HEK293 (cell line): ENCODE data around the gene IFIH1.

Experiments used
- CTCF ChIA-PET: fragments of 350-600 bp; formaldehyde crosslinking; extraction: SDS; loops from one replicate; lab custom pipeline; 2021; ENCODE audit warnings: antibody characterized with exemption; lab: Yijun Ruan, JAX
- POLR2A ChIA-PET: fragments of 300-600 bp; formaldehyde crosslinking; extraction: SDS; loops from one replicate; lab custom pipeline; 2020; ENCODE audit warnings: antibody characterized with exemption, inconsistent platforms; lab: Yijun Ruan, JAX
- H3K27ac ChIP-seq: fragments of 200-500 bp; sonication (Bioruptor generic); 2 replicates; pipeline ENCODE4 v1.5.1; 2014; ENCODE audit warnings: low read depth, low read length, control low read depth, inconsistent platforms; ENCODE audit errors: extremely low read depth
- H3K36me3 ChIP-seq, 2 experiments: fragments of 200-500 bp in 1 of 2; sonication (Bioruptor generic) in 1 of 2; 1 replicate in 1 of 2; 2 replicates in 1 of 2; pipeline ENCODE4 v1.5.1; 2014 to 2017; ENCODE audit warnings: inconsistent platforms in 2 of 2, low read length in 2 of 2; ENCODE audit not compliant: control insufficient read depth in 2 of 2, insufficient read depth in 1 of 2
- H3K4me1 ChIP-seq: fragments of 200-500 bp; sonication (Bioruptor generic); 2 replicates; pipeline ENCODE4 v1.5.1; 2014; ENCODE audit warnings: mild to moderate bottlenecking, low read length, inconsistent platforms; ENCODE audit not compliant: control insufficient read depth, insufficient read depth
- H3K4me3 ChIP-seq: 2 replicates; pipeline ENCODE4 v1.5.1; 2011; ENCODE audit warnings: low read depth, mild to moderate bottlenecking, control low read depth, low read length, moderate library complexity
- H3K9me3 ChIP-seq: fragments of 200-500 bp; sonication (Bioruptor generic); 2 replicates; pipeline ENCODE4 v1.5.1; 2014; ENCODE audit warnings: low read depth, low read length, inconsistent platforms; ENCODE audit not compliant: control insufficient read depth, insufficient read depth
- EGR2 ChIP-seq: fragments of 450-650 bp; formaldehyde crosslinking; IDR thresholded peaks from 2 replicates; pipeline ENCODE4 v1.5.1; 2016; ENCODE audit warnings: low read depth, missing biosample characterization, missing genetic modification characterization
- KLF9 ChIP-seq: fragments of 450-650 bp; formaldehyde crosslinking; IDR thresholded peaks from 2 replicates; pipeline ENCODE4 v1.5.1; 2016; ENCODE audit warnings: missing biosample characterization, missing genetic modification characterization, low read depth
- OSR2 ChIP-seq: fragments of 450-650 bp; formaldehyde crosslinking; IDR thresholded peaks from 2 replicates; pipeline ENCODE4 v1.5.1; 2016; ENCODE audit warnings: missing biosample characterization, missing genetic modification characterization
- RBAK ChIP-seq: fragments of 450-650 bp; formaldehyde crosslinking; IDR thresholded peaks from 2 replicates; pipeline ENCODE4 v1.5.1; 2016; ENCODE audit warnings: missing biosample characterization, missing genetic modification characterization
- REPIN1 ChIP-seq: fragments of 450-650 bp; formaldehyde crosslinking; IDR thresholded peaks from 2 replicates; pipeline ENCODE4 v1.5.1; 2017; ENCODE audit warnings: missing biosample characterization, missing genetic modification characterization, low read depth
- SALL2 ChIP-seq: fragments of 450-650 bp; formaldehyde crosslinking; IDR thresholded peaks from 2 replicates; pipeline ENCODE4 v1.5.0; 2017; ENCODE audit warnings: missing biosample characterization, mild to moderate bottlenecking, missing genetic modification characterization, borderline replicate concordance
- SP3 ChIP-seq: fragments of 450-650 bp; formaldehyde crosslinking; IDR thresholded peaks from 2 replicates; pipeline ENCODE4 v1.5.1; 2016; ENCODE audit warnings: missing biosample characterization, missing genetic modification characterization
- TCF7L2 ChIP-seq: IDR thresholded peaks from 2 replicates; pipeline ENCODE4 v1.6.1; 2011; ENCODE audit warnings: low read depth, mild to moderate bottlenecking, inconsistent platforms, low read length, moderate library complexity, borderline replicate concordance
- ZNF140 ChIP-seq: fragments of 450-650 bp; formaldehyde crosslinking; IDR thresholded peaks from 2 replicates; pipeline ENCODE4 v1.5.1; 2016; ENCODE audit warnings: missing biosample characterization, missing genetic modification characterization
- ZNF239 ChIP-seq: fragments of 450-650 bp; formaldehyde crosslinking; IDR thresholded peaks from 2 replicates; pipeline ENCODE4 v1.5.1; 2016; ENCODE audit warnings: missing biosample characterization, missing genetic modification characterization
- ZNF302 ChIP-seq: fragments of 450-650 bp; formaldehyde crosslinking; IDR thresholded peaks from 2 replicates; pipeline ENCODE4 v1.5.1; 2016; ENCODE audit warnings: missing biosample characterization, missing genetic modification characterization, low read depth
- ZNF335 ChIP-seq: fragments of 450-650 bp; formaldehyde crosslinking; conservative IDR thresholded peaks from 2 replicates; pipeline ENCODE4 v1.5.1; 2016; ENCODE audit warnings: missing biosample characterization, missing genetic modification characterization
- ZNF354C ChIP-seq: fragments of 450-650 bp; formaldehyde crosslinking; IDR thresholded peaks from 2 replicates; pipeline ENCODE4 v1.5.1; 2016; ENCODE audit warnings: missing biosample characterization, missing genetic modification characterization, low read depth, borderline replicate concordance
- ZNF37A ChIP-seq: fragments of 450-650 bp; IDR thresholded peaks from 2 replicates; pipeline ENCODE4 v1.5.1; 2018; ENCODE audit warnings: missing biosample characterization, missing genetic modification characterization
- ZNF660 ChIP-seq: fragments of 450-650 bp; IDR thresholded peaks from 2 replicates; pipeline ENCODE4 v1.5.1; 2018; ENCODE audit warnings: missing biosample characterization, mild to moderate bottlenecking, missing genetic modification characterization
- ZNF677 ChIP-seq: fragments of 450-650 bp; IDR thresholded peaks from 2 replicates; pipeline ENCODE4 v1.5.0; 2018; ENCODE audit warnings: missing biosample characterization, mild to moderate bottlenecking, missing genetic modification characterization, moderate library complexity
- TF ChIP-seq, protein P1 (sequence below): fragments of 450-650 bp; formaldehyde crosslinking; IDR thresholded peaks from 2 replicates; pipeline ENCODE4 v1.5.1; 2016; ENCODE audit warnings: missing biosample characterization, missing genetic modification characterization
- TF ChIP-seq, protein P2 (sequence below): fragments of 450-650 bp; formaldehyde crosslinking; IDR thresholded peaks from 2 replicates; pipeline ENCODE4 v1.5.1; 2016; ENCODE audit warnings: missing biosample characterization, missing genetic modification characterization, borderline replicate concordance
- TF ChIP-seq, protein P3 (sequence below): fragments of 450-650 bp; formaldehyde crosslinking; IDR thresholded peaks from 2 replicates; pipeline ENCODE4 v1.5.1; 2016; ENCODE audit warnings: missing biosample characterization, missing genetic modification characterization
- TF ChIP-seq, protein P4 (sequence below): fragments of 450-650 bp; formaldehyde crosslinking; IDR thresholded peaks from 2 replicates; pipeline ENCODE4 v1.5.1; 2016; ENCODE audit warnings: missing biosample characterization, missing genetic modification characterization
- TF ChIP-seq, protein P5 (sequence below): fragments of 450-650 bp; formaldehyde crosslinking; IDR thresholded peaks from 2 replicates; pipeline ENCODE4 v1.5.1; 2016; ENCODE audit warnings: missing biosample characterization, missing genetic modification characterization

IFIH1 gene

DNA sequence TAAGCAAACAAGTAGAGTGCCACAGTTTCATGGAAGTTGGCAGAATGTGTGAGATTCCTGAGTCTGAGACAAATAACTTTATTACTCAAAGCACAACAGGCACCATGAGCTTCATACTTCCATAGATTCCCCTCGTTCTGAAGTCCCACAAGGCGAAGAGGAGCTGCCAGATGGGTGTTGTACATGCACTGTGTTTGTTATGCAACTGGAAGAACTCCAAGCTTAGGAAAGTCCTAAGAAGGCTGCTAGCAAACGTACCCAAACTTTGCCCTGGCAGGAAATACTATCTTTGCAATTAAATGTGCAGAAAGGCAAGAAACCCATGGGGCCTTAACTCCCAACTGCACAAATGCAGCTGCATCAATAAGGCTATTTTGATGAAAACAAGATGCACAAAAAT lies 23.8 kb upstream of the IFIH1 start:
- Histone ChIP-seq H3K4me3 (no peak overlapping the region), H3K27ac (no peak overlapping the region), H3K36me3 (no peaks in the 10 kb centered on the region), H3K4me1 (peaks cover 2% of the 10 kb centered on the region; the same call in 1 of the 2 replicates), H3K9me3 (no peaks in the 10 kb centered on the region)
- POLR2A ChIA-PET = no interaction called here
- TF ChIP-seq, protein P1, sequence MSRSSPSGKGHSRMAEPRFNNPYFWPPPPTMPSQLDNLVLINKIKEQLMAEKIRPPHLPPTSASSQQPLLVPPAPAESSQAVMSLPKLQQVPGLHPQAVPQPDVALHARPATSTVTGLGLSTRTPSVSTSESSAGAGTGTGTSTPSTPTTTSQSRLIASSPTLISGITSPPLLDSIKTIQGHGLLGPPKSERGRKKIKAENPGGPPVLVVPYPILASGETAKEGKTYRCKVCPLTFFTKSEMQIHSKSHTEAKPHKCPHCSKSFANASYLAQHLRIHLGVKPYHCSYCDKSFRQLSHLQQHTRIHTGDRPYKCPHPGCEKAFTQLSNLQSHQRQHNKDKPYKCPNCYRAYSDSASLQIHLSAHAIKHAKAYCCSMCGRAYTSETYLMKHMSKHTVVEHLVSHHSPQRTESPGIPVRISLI (tag by site-specific recombination) = no peak
- TF ChIP-seq, protein P2, sequence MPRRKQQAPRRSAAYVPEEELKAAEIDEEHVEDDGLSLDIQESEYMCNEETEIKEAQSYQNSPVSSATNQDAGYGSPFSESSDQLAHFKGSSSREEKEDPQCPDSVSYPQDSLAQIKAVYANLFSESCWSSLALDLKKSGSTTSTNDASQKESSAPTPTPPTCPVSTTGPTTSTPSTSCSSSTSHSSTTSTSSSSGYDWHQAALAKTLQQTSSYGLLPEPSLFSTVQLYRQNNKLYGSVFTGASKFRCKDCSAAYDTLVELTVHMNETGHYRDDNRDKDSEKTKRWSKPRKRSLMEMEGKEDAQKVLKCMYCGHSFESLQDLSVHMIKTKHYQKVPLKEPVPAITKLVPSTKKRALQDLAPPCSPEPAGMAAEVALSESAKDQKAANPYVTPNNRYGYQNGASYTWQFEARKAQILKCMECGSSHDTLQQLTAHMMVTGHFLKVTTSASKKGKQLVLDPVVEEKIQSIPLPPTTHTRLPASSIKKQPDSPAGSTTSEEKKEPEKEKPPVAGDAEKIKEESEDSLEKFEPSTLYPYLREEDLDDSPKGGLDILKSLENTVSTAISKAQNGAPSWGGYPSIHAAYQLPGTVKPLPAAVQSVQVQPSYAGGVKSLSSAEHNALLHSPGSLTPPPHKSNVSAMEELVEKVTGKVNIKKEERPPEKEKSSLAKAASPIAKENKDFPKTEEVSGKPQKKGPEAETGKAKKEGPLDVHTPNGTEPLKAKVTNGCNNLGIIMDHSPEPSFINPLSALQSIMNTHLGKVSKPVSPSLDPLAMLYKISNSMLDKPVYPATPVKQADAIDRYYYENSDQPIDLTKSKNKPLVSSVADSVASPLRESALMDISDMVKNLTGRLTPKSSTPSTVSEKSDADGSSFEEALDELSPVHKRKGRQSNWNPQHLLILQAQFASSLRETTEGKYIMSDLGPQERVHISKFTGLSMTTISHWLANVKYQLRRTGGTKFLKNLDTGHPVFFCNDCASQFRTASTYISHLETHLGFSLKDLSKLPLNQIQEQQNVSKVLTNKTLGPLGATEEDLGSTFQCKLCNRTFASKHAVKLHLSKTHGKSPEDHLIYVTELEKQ (tag by site-specific recombination) = no peak
- TF ChIP-seq KLF9 (tag by site-specific recombination) = no peak
- TF ChIP-seq SALL2 (tag by site-specific recombination) = no peak
- TF ChIP-seq, protein P3, sequence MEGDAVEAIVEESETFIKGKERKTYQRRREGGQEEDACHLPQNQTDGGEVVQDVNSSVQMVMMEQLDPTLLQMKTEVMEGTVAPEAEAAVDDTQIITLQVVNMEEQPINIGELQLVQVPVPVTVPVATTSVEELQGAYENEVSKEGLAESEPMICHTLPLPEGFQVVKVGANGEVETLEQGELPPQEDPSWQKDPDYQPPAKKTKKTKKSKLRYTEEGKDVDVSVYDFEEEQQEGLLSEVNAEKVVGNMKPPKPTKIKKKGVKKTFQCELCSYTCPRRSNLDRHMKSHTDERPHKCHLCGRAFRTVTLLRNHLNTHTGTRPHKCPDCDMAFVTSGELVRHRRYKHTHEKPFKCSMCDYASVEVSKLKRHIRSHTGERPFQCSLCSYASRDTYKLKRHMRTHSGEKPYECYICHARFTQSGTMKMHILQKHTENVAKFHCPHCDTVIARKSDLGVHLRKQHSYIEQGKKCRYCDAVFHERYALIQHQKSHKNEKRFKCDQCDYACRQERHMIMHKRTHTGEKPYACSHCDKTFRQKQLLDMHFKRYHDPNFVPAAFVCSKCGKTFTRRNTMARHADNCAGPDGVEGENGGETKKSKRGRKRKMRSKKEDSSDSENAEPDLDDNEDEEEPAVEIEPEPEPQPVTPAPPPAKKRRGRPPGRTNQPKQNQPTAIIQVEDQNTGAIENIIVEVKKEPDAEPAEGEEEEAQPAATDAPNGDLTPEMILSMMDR (tag by site-specific recombination) = no peak
- TF ChIP-seq ZNF335 (tag by site-specific recombination) = no peak
- TF ChIP-seq ZNF660 = no peak
- no peak for TF ChIP-seq EGR2 (tag by site-specific recombination)
- no peak for TF ChIP-seq ZNF302 (tag by site-specific recombination)
- CTCF ChIA-PET = interaction anchor here (0.8 kb wide), 1 partner anchor 41 kb away, joined by 3 read pairs; no protein-coding TSS in a partner anchor

DNA sequence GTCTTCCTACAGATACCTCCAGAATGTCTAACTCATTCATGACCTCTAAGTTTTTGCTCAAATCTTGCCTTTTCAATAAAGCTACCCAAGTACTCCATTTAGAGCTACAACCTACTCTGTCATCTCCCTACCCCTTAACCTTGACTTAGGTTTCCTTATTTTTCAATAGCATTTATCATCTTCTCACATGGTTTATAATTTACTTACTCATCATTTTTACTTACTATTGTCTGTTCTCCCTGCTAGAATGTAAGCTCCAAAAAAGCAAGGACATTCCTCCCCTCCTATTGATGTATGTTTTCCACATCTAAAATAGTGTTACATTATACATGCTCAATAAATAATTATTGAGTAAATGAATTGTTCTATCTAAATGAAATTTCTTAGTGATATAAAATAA lies 22.3 kb upstream of the IFIH1 start:
- POLR2A ChIA-PET = no interaction called here
- no peak for TF ChIP-seq ZNF140 (tag by site-specific recombination)
- no peak for TF ChIP-seq SALL2 (tag by site-specific recombination)
- no peak for TF ChIP-seq ZNF677 (tag by site-specific recombination)
- no peak for TF ChIP-seq ZNF354C (tag by site-specific recombination)
- TF ChIP-seq, protein P4, sequence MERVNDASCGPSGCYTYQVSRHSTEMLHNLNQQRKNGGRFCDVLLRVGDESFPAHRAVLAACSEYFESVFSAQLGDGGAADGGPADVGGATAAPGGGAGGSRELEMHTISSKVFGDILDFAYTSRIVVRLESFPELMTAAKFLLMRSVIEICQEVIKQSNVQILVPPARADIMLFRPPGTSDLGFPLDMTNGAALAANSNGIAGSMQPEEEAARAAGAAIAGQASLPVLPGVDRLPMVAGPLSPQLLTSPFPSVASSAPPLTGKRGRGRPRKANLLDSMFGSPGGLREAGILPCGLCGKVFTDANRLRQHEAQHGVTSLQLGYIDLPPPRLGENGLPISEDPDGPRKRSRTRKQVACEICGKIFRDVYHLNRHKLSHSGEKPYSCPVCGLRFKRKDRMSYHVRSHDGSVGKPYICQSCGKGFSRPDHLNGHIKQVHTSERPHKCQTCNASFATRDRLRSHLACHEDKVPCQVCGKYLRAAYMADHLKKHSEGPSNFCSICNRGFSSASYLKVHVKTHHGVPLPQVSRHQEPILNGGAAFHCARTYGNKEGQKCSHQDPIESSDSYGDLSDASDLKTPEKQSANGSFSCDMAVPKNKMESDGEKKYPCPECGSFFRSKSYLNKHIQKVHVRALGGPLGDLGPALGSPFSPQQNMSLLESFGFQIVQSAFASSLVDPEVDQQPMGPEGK = no peak
- no peak for TF ChIP-seq SP3
- TF ChIP-seq REPIN1 (tag by site-specific recombination) = no peak
- TF ChIP-seq, protein P5, sequence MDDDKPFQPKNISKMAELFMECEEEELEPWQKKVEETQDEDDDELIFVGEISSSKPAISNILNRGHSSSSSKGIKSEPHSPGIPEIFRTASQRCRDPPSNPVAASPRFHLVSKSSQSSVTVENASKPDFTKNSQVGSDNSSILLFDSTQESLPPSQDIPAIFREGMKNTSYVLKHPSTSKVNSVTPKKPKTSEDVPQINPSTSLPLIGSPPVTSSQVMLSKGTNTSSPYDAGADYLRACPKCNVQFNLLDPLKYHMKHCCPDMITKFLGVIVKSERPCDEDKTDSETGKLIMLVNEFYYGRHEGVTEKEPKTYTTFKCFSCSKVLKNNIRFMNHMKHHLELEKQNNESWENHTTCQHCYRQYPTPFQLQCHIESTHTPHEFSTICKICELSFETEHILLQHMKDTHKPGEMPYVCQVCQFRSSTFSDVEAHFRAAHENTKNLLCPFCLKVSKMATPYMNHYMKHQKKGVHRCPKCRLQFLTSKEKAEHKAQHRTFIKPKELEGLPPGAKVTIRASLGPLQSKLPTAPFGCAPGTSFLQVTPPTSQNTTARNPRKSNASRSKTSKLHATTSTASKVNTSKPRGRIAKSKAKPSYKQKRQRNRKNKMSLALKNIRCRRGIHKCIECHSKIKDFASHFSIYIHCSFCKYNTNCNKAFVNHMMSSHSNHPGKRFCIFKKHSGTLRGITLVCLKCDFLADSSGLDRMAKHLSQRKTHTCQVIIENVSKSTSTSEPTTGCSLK = no peak
- TF ChIP-seq TCF7L2 = no peak
- TF ChIP-seq OSR2 (tag by site-specific recombination) = no peak
- TF ChIP-seq ZNF239 = no peak
- TF ChIP-seq RBAK (tag by site-specific recombination) = no peak
- TF ChIP-seq, protein P1 (tag by site-specific recombination) = no peak
- TF ChIP-seq ZNF37A = no peak

More for the DNA sequence above, 22.3 kb upstream of the IFIH1 start:
- H3K9me3 ChIP-seq = no peaks in the 10 kb centered on the region
- H3K4me1 ChIP-seq = peaks cover 2% of the 10 kb centered on the region; the same call in 1 of the 2 replicates
- H3K27ac ChIP-seq = no peak overlapping the region
- H3K36me3 ChIP-seq = no peaks in the 10 kb centered on the region
- no peak overlapping the region for H3K4me3 ChIP-seq
- CTCF ChIA-PET = interaction anchor here (0.6 kb wide), 1 partner anchor 22 kb away, joined by 3 read pairs; no protein-coding TSS in a partner anchor
